CD4-positive, alpha-beta T cell treated with Interferon gamma for 1 hour (primary cell): ENCODE data around the gene FCER1G.

Experiments
- DNase-seq: peaks from one replicate; pipeline ENCODE4 v3.0.0-alpha.2; 2020

Gene FCER1G

GRCh38 chr1:161215076-161215475, at the start of gene FCER1G:
TSS of gene FCER1G (plus strand) at chr1:161215295. CDS start at chr1:161215322, 27 bp downstream.
- DNase-seq = peak; percentile 68

DNA sequence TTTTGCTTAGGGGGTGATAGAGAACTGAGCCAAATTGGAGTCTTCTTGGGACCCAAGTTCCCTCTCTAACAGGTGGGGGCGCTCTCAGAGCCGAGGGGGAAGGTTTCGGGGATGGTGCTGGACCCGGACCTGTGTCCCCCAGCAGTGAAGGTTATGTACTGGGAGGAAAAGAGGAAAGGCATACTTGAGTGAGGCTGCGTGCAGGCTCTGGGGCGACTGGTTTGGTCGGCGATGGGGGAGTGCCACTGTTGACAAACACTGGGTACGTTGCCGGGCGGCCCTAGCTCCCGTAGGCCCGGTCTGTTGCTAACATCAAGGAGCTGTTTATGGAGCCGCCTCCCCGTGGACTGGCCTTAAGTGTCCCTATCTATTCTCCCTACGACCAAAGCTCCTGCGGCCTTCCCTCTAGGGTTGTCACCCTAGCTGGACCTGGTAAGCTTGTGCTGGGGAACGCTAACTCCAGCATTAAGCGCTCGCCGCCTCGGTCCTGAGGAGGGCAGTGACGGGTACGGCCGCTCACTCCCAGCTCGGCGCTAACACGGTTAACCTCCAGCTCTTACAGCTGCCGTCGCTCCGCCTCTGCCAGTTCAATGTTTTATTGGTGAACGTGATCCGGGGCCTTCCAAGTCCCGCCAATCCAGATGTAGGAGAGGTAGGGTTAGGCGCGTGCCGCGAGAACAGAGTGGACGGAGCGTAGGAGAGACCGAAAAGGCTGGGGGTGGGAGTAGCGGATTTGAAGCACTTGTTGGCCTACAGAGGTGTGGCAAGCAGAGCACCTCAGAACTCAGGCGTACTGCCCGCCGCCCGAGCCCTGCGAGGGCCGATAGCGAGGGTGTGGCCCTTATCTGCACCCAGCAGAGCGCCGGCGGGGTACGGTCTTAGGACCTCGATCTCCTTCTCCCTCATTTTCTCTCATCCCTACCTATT, 49.1 kb upstream of the FCER1G start, which contains the start of gene PPOX:
PPOX (plus strand) TSS at position 685 of the 927 bp plus-strand sequence. CDS start 422 bp downstream, outside the sequence.
- DNase-seq = peak; percentile 93

DNA sequence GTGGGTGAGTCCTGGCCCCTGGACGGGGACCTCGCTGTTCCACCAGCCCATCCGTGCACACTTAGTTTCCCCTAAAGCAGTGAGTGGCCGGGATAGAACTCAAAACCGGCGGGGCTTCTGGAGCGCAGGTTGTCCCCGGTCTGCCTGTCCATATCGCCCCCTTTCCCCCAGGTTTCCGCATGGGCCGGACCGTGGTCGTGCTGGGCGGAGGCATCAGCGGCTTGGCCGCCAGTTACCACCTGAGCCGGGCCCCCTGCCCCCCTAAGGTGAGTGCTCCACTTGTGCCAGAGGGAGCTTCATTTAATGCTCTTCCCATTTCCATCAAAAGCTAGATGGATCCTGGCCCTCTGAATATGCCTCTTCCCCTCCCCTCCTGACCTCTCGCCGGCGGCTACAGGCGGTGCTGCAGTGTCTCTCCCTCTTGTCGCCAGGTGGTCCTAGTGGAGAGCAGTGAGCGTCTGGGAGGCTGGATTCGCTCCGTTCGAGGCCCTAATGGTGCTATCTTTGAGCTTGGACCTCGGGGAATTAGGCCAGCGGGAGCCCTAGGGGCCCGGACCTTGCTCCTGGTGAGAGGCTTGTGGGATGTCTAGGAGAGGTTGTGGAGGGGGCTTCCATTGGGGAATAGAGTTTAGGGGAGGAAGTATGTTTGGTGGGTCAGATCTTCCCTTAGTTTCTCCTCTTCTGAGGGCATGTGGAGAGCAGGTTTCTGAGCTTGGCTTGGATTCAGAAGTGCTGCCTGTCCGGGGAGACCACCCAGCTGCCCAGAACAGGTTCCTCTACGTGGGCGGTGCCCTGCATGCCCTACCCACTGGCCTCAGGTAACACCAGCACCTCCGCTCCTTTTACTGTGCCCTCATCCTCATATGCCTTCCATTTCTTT, 48.2 kb upstream of the FCER1G start:
- no peak for DNase-seq

GRCh38 chr1:161168906-161169305, 46.2 kb upstream of the FCER1G start:
- no peak for DNase-seq

- DNase-seq = no peak
Observed at GRCh38 chr1:161171191-161171590, 43.9 kb upstream of the FCER1G start.

DNA sequence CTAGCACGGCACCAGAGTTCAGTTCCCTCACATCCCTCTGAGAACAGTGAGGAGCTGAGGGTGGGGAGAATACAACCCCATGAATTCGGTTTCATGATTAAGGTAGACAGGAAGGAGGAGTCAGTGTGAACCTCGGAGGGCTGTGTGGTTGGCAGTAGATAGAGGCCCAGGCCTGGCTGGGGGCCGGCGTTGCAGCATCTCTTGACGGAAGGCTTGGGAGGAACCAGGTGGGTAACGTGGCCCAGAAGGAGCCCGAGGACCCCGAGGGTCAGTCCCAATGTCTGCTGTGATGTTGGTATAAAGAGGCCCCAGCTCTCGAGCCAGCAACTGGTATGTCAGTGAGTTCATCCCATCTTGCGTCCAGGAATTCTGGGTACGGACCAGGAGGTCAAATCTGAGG, 43.4 kb upstream of the FCER1G start:
- no peak for DNase-seq

- DNase-seq = no peak
Observed at GRCh38 chr1:161172349-161172748, 42.7 kb upstream of the FCER1G start.

GRCh38 chr1:161172776-161173376, 42.2 kb upstream of the FCER1G start:
- no peak for DNase-seq

DNA sequence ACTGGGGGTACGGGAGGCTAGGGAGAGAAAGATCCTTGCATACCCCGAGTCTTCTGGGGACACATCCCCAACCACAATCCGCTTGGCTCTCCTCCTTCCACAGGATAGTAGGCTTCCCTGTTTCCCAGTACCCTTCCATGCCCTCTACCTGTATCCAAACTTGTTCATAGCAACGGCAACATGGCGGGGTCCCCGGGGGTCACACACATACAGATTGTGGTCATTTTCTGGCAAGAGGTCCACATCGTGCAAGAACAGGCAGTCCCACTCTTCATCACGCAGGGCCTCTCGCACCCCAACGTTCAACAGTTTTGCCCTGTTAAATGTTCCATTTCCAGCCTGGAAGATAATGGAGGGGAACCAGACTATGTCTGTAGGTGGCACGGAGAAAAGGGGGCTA, 41.4 kb upstream of the FCER1G start:
- DNase-seq = no peak

GRCh38 chr1:161174911-161175310, 40.2 kb upstream of the FCER1G start:
- no peak for DNase-seq

- no peak for DNase-seq
Observed at GRCh38 chr1:161175771-161176453, 39.2 kb upstream of the FCER1G start.

- DNase-seq = no peak
Observed at GRCh38 chr1:161176468-161177111, 38.5 kb upstream of the FCER1G start.

DNA sequence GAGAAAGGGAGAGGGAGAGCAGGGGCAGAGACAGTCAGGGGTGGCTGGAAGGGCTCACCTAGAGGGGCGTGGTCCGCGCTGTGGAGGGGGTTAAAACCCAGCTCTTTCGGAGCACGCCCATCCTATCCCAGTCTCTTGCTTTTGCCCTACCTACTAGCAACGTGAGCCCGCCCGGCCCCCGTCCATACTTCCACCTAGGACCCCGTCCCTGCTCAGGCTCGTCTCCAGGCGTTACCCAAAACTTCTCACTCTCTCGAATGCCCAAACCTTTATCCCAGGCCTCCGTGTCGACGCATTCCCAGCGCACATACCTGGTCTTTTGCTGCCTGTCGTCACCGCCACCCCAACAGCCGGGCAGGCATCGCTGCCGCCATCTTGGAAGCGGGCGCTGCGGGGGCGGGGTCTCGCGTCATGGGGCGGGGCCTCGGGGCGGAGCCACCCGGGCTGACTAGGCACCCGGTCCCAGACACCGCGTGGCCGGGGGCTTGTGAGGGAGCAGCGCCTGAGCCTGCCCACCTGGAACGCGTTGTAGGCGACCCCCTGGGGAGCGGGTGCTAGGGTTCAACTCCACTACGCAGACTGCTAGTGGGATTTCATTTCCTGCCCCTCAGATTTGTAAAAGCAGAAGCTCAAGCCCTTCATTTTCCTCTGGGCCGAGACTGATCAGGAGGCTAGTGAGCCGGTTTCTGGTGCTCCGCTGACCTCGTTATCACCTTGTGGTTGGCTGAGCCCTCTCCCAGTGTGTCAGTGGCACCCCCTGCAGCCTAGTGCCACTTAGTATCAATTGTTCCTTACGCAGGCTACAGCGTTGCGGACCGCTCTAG, 37.8 kb upstream of the FCER1G start, which contains the start of gene B4GALT3:
B4GALT3 (minus strand) TSS at position 396 of the 824 bp plus-strand sequence. CDS start 1,447 bp downstream, outside the sequence.
- DNase-seq = peak; percentile 88

DNA sequence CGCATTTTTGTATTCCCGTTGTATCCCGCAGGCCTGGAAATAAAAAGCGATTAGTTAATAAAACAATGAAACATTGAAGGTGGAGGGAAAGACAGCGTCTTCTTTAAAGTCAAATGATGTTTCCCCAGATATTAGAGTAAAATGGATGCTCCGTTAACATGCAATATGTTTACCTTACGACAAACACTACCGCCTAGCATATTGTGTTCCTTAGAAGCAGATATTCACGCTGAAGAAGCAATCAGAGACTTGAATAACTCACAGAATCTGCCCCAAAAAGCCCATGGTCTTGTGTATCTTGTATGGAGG, 37.2 kb upstream of the FCER1G start:
- no peak for DNase-seq

GRCh38 chr1:161179698-161180097, 35.4 kb upstream of the FCER1G start:
- DNase-seq = no peak

- no peak for DNase-seq
Observed at GRCh38 chr1:161180639-161181038, 34.5 kb upstream of the FCER1G start.

DNA sequence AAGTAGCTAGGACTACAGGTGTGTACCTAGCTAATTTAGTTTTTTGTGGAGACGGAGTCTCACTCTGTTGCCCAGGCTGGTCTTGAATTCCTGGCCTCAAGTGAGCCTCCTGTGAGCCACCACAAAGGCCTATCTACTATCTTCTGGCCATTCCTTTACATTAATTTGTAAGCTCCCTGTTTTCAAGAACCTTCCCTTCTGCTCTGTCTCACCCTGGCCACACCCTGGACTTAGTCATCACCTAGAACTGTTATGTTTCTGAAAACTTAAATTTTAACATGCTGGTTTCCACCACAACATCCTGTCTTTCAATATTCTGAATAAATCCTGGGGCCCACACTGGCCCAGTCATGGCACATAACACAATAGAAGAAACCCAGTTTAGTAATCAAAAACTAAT, 32.9 kb upstream of the FCER1G start:
- peak; percentile 62 for DNase-seq

GRCh38 chr1:161185282-161185682, 29.8 kb upstream of the FCER1G start:
- DNase-seq = peak; percentile 85

DNA sequence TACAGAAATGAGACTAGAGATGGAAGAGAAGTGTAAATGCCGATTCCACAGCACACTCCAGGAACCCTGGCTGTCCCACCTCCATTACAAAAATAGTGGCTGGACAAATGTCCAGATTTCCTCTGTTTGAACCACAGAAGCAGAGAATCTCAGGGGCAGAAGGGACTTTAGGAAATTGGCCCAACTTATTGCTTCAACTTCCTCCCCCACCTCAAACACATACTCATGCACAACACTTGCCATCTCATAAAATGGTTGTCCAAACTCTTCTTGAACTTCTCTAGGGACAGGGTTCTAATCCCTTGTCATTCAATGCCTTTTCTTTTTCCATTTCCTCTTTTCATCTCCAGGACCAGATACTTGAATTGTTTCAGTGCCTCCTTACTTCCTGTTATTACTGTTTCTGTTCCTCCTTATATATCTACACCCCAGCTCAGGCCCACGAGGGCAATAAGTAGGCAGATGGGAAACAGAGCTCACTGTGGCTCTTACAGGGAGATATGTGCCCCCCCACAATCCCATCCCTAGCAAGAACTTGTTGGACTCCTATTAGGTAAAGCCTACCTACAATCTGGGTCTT, 29.3 kb upstream of the FCER1G start:
- peak; percentile 43 for DNase-seq

- DNase-seq = no peak
Observed at GRCh38 chr1:161187311-161187710, 27.8 kb upstream of the FCER1G start.

DNA sequence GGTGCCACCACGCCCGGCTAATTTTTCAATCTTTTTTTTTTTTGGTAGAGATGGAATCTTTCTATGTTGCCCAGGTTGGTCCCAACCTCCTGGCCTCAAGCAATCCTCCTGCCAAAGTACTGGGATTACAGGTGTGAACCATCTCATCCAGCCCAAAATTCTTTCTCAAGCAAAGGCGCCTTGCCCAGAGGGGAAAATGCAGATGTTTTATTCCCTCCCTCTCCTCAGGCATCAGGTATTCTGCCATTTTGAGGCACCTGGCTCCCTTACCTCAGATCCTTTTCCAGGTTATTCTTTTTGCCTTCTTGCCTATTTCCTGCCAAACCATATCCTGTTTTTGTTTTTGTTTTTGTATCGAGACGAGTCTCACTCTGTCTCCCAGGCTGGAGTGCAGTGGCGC, 26.7 kb upstream of the FCER1G start:
- DNase-seq = no peak
